HG03064 (cell line): ENCODE data around the gene S100A7.
"Not testable (repeated sequence)": the region's sequence is repeated elsewhere in the genome, so short reads cannot be mapped to it uniquely, and the experiment has no call there.

ENCODE experiments used
- ATAC-seq: cut with Tn5 transposase; IDR thresholded peaks from one replicate; pipeline ENCODE4 v1.9.1; 2021; ENCODE audit warnings: low read depth; ENCODE audit not compliant: unreplicated experiment

Gene S100A7

DNA sequence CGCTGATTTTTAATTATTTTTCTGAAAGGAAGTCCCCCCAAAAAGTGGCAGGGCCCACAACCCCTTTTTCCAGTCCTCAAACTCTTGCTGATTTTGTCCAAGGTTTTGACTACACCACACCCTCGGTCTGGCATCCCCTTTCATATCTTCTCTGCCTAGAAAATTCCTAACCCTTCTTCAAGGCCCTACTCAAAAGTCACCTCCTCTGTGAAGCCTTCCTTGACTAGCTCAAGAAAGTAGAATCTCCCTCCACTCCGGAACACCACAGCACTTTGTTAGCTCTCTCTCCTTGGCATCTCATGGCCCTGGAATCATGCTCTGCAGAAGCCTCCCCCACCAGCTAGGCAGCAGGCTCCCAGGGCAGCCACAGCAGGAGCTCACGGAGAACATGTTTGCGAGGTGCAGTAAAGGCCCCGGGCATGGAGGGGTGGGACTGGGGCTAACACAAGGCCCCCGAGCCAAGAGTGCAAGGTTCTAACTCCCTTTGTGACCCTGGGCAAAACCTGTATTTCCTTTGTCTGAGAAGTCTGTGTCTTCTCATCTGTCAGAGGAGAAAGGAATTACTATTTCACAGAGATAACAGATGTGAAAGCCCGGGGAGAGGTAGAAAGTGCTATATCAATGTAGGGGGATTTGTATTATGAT is 17.7 kb upstream of the S100A7 start:
- no peak for ATAC-seq

- ATAC-seq = no peak
Observed at GRCh38 chr1:153476491-153477093, 16.1 kb upstream of the S100A7 start.

- ATAC-seq = no peak
Observed at GRCh38 chr1:153475282-153475681, 14.8 kb upstream of the S100A7 start.

DNA sequence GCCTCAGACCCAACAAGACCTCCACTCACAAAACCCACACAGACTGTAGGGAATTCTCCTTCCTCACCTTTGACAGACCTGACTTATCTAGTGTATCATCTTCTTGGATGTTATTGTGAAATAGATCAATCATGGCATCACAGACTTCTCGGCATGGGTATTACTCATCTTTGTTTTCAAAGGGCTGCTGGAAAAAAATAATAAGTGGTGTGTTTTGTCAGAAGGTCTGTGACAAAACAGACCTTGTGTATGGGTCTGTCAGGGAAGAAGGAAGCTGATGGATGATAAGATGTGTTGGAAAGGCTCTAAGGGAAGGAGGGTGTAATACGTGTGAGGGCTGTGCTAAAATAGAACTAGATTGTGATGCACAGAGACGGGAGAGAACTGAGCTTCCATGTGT is 13.9 kb upstream of the S100A7 start:
- no peak for ATAC-seq

DNA sequence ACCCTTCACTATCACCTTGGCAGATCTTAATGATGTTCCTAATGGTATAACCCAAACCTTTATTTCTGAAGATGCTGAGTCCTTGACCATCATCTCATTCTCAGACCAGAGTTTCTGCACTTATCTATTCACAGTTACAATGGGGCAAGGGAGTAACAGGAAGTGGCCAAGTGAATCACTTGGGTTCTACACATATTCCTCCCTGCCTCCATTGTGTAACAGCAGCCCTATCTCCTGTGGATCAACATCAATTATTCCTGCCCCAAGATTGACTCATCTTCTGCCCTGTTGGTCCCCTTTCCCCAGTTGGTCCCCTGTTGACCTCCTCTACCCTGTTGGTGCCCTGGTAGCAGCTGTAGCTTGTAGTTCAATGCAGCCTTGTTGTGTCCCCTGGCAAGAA is 10.3 kb upstream of the S100A7 start:
- ATAC-seq = no peak

- no peak for ATAC-seq
Observed at GRCh38 chr1:153466908-153467307, 6.5 kb upstream of the S100A7 start.

- ATAC-seq = no peak
Observed at GRCh38 chr1:153465811-153466636, 5.6 kb upstream of the S100A7 start.

DNA sequence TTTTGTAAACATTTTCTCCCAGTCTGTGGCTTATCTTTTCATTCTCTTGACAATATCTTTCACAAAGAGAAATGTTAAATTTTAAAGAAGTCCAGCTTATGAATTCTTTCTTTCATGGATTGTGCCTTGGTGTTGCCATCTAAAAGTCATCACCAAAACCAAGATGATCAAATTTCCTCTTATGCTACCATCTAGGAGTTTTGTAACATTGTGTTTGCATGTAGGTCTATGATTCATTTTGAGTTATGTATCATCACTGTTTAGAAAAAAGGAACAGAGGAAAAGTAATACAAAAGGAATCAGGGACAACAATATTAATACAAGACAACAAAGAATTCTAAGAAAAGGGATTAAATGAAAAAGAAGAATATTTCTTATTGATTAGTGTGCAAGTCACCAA is 2.3 kb upstream of the S100A7 start:
- not testable (repeated sequence) for ATAC-seq

DNA sequence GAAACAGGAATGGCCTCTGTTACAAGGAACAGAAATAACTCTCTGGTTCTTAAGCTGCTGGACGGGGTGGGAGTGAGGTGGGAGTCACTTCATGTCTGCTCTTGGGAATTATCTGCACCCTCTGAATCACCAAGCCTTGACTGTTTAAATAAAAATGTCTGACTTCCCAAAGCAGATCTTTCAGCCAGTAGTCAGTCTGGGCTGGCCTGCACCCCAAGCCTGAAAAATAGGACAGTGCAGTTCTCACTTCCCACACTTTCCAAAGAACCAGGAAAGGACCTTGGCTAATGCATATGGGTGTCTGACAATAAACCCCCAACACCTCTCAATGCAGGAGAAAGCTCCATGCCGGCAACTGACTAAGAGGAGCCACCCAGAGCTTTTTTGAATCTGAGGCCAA is 796 bp downstream of the S100A7 start:
- no peak for ATAC-seq

DNA sequence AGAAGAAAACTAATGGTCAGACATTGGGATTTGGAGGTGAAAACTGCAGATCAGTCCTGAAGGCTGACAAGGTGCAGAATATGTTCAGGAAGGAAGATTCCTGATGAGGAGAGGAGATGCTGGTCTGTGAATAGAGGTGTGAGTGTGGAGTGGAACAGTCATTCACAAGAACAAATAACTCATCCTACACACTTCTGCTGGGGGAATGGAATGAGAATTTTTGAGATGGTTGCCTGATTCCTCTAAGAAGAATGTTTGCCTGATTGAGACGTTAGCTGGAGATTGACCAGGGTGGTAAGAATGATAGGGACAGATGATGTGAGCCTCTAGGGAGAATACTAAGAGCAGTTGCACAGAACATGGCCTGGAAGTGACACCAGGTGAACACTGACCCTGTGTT is 4.1 kb downstream of the S100A7 start:
- ATAC-seq = no peak

DNA sequence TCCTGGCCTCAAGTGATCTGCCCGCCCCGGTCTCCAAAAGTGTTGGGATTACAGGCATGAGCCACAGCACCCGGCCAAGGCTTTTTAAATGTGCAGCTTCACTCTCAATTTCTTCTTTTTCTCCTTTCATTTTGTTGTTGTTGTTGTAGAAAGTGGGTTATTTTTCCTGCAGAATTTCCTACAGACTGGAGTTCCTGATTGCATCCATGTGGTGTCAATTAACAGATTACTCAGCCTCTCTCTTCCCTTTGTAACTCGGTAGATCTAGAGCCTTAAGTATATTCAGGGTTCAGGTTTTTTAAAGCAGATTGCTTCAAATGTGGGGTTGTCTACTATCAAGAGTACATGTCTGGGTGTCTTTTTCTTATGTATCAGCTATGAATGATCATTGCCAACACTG is 11.6 kb downstream of the S100A7 start:
- not testable (repeated sequence) for ATAC-seq

DNA sequence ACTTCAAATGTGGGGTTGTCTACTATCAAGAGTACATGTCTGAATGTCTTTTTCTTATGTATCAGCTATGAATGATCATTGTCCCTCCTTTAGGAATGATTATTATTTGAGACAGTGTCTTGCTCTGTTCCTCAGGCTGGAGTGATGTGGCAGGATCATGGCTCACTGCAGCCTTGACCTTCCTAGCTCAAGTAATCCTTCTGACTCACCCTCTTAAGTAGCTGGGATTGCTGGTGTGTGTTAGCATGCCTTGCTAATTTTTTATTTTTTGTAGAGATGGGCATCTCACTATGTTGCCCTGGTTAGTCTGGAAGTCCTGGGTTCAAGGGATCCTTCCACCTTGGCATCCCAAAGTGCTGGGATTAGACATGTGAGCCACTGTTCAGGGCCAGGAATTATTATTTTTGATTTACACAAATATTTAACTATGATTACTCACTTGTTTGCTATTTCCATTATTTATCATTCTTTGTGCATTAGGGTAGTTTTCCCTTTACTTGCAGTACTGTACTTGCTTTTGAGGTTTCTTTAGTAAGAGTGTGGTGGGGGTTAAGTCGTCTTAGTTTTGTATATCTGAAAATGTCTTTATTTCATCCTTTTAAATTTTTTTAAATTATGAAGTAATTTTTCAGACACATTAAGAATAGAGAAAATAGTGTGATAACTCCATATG is 12.8 kb downstream of the S100A7 start:
- ATAC-seq = no peak

- no peak for ATAC-seq
Observed at GRCh38 chr1:153444078-153444477, 16.4 kb downstream of the S100A7 start.

DNA sequence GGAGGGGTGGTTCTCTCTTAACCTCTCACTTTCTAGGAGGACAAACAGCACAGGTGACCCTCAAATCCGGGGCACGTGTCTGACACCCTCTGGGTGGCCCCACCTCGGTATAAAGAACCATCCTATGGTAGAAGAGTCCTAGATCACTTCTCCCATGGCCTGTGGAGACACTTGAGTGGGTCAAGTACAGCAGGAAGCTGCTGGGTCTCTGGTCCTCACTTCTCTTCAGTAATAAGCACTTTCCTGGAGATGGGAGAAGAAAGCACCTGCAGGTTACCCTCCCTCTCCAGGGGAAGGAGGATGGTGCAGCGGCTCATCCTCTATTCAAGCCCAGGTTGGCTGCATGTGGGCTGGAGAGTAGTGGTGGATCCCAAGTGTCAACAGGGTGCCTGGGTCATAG is 17.0 kb downstream of the S100A7 start:
- no peak for ATAC-seq

DNA sequence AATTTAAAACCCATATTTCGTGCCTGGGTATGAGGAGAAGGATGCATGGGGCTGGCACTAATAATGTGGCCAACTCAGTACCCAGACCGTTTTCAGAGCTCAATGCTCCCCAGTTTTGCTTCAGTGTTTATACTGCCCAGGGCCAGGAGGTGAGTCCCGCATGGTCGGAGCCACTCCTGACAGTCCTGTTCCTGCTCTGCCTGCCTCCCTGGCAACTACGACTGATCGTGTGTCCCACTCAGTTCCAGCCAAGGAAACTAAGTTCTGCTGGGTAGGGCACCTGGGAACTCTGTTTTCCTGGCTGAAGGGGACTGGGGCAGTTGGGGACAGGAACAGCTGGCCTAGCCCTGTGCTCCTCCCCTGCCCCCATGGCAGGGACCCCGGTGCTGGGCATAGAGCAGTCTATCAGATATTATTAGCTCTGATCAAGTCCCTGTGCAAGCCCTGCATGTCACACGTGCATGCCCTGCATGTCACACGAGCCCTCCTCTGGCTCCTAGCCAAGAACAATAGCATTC is 19.2 kb downstream of the S100A7 start:
- no peak for ATAC-seq

- no peak for ATAC-seq
Observed at GRCh38 chr1:153439273-153439672, 21.2 kb downstream of the S100A7 start.

DNA sequence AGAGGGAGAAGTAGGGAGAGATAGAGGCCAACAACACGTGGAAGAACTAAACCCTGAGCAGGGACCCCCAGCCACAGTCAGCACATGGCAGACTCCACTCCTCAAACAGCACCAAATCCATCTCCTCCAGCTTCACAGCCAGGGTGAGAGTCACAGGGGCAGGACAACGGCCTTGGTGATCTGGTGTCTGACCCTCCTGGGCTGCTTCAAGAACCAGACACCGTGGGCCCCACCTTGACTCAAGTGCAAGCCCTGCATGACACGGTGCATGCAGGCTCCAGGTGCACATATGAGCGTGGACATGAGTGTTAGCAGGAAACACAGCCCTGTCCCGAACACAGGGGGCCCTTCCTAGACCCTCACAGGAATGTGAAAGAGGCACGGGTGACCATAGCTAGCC is 21.9 kb downstream of the S100A7 start:
- no peak for ATAC-seq

DNA sequence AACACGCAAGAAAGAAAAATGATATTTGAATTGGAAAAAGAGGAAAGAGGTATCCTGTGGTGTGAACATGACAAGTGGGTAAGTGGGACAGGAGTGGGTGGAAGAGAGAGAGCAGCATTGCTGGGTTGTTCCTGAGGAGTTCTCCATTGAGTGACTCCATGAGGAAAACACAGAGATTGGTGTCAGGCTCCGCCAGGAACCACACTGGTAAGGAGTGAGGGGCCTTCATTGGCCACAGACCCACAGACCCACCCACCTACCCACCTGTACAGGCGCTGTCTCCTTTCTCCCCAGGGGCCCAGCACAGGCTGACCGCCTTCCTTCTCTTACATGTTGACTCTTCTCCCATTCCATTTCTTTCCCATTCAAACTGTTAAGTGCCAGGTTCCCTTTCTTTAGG is 23.2 kb downstream of the S100A7 start:
- ATAC-seq = no peak

- no peak for ATAC-seq
Observed at GRCh38 chr1:153434746-153435455, 25.6 kb downstream of the S100A7 start.

- no peak for ATAC-seq
Observed at GRCh38 chr1:153432874-153433681, 27.4 kb downstream of the S100A7 start.
